ENCODE results near the gene EIF2A. TPM values are rescaled to one million over a fixed set of nuclear protein-coding genes. Genes with fewer than 3 reads are reported as not detected.

The EIF2A gene
- total RNA-seq, 1 experiment from 2014 or later, result 96.4 TPM

DNA sequence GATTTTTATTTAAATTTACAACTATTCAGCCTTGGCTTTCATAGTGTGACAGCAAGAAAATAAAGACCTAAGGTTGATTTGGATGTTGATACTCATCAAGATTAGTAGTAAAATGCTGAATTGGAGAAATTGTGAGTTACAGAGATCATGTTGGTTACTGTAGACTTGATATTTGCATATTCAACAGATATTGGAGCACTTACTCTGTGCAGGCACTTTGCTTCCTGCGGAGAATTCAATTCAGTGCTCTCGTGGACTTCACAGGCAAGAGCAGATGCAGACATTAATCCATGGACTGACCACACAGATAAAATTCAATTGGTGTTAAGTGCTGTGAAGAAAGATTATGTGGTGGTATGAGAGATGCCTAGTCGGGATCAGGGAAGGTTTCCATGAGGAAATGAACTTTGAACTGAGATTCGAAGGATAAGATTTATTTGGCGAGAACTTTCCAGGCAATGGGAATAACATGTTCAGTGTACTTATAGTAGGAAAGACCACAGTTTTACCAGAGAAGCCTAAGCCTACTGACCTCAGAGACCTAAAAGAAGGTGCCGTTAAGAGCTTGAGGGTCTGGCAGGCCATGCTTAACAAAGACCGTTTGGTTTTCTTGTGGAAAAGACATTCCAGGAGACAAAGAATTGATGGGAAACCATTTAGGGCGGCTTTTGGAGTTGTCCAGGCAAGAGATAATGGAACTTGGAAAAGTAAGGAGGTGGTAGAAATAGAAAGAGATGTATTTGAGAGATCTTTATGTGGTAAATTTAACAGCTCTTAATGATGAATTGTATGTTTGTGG lies 60.9 kb downstream of the EIF2A start:
- Histone ChIP-seq H3K9me3 (ENCODE audit: insufficient read depth, low read depth) (no peaks in the 10 kb centered on the region), H3K27me3 (ENCODE audit: insufficient read depth, low read depth) (no peaks in the 10 kb centered on the region), H3K27ac (no peak overlapping the region), H2AFZ (no peak overlapping the region), H3K36me3 (ENCODE audit: low read depth) (peaks cover 15% of the 10 kb centered on the region; the same call in 1 of the 2 replicates), H3K4me1 (replicated peaks; ENCODE audit: insufficient read depth) (peaks cover 19% of the 10 kb centered on the region), H3K9me2 (ENCODE audit: insufficient read depth) (no peaks in the 10 kb centered on the region), H3K4me3 (no peak overlapping the region), H4K20me1 (ENCODE audit: insufficient read depth) (0 out of 2 replicates have a peak, but pooled peaks cover 6% of the 10 kb centered on the region), H3K4me2 (no peak overlapping the region), H3F3A (ENCODE audit: insufficient read depth, low read depth) (peaks cover 13% of the 10 kb centered on the region), H3K79me2 (ENCODE audit: low read depth) (peaks cover 96% of the 10 kb centered on the region)
- ChIA-PET CTCF (no interaction called here), POLR2A (ENCODE audit: unreplicated experiment) (no interaction called here)
- BruUV-seq (replicated peaks), result no TSS peak
- intact Hi-C loops (cut with micrococcal nuclease; ENCODE audit: unreplicated experiment), result no loop called here
- DNase-seq, result no peak
- no peak for TF ChIP-seq CTCF (conservative IDR thresholded peaks at IDR 0.05)

DNA sequence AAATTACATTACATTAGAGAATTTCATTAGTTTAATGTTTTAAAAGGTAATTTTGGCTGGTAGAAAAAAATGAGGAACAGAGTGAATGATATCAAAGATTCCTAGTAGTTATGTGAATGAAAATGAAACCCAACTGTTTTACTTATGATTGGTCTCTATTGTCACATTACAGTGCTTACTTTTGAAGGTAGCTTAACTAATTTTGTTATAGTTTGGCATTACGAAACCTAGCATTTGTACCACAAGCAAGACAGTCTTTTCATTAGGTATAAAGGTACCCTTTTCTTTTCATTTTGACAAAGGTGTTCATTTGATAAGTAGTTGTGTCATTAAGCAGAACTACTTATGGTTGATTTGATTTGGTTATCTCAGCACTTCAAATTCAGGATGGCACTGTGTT lies 63.4 kb downstream of the EIF2A start:
- Histone ChIP-seq H3K9me3 (ENCODE audit: insufficient read depth, low read depth) (no peaks in the 10 kb centered on the region), H3K4me2 (no peak overlapping the region), H3K36me3 (ENCODE audit: low read depth) (peaks cover 31% of the 10 kb centered on the region; the same call in 1 of the 2 replicates), H4K20me1 (ENCODE audit: insufficient read depth) (0 out of 2 replicates have a peak, but pooled peaks cover 6% of the 10 kb centered on the region), H3K4me1 (replicated peaks; ENCODE audit: insufficient read depth) (peaks cover 11% of the 10 kb centered on the region), H3F3A (ENCODE audit: insufficient read depth, low read depth) (no peaks in the 10 kb centered on the region), H3K27me3 (ENCODE audit: insufficient read depth, low read depth) (no peaks in the 10 kb centered on the region), H2AFZ (no peak overlapping the region), H3K79me2 (ENCODE audit: low read depth) (peaks cover 94% of the 10 kb centered on the region), H3K9me2 (ENCODE audit: insufficient read depth) (no peaks in the 10 kb centered on the region), H3K27ac (no peak overlapping the region), H3K4me3 (no peak overlapping the region)
- DNase-seq, result no peak
- BruUV-seq (replicated peaks), result no TSS peak
- intact Hi-C loops (cut with micrococcal nuclease; ENCODE audit: unreplicated experiment), result no loop called here
- CTCF ChIA-PET, result no interaction called here
- POLR2A ChIA-PET (ENCODE audit: unreplicated experiment), result no interaction called here
- TF ChIP-seq CTCF (conservative IDR thresholded peaks at IDR 0.05) (no peak), EZH2 (IDR thresholded peaks at IDR 0.05; ENCODE audit: low read depth) (no peak)

- intact Hi-C loops (cut with micrococcal nuclease; ENCODE audit: unreplicated experiment), result no loop called here
- Histone ChIP-seq H3K79me2 (ENCODE audit: low read depth) (peaks cover 86% of the 10 kb centered on the region), H3K27me3 (ENCODE audit: insufficient read depth, low read depth) (no peaks in the 10 kb centered on the region), H3K27ac (peak overlapping the region; percentile 11; the same call in 1 of the 2 replicates), H3K4me2 (no peak overlapping the region), H3K9me3 (ENCODE audit: insufficient read depth, low read depth) (no peaks in the 10 kb centered on the region), H2AFZ (no peak overlapping the region), H3K4me3 (no peak overlapping the region), H4K20me1 (ENCODE audit: insufficient read depth) (0 out of 2 replicates have a peak, but pooled peaks cover 6% of the 10 kb centered on the region), H3K9me2 (ENCODE audit: insufficient read depth) (no peaks in the 10 kb centered on the region), H3K4me1 (replicated peaks; ENCODE audit: insufficient read depth) (peaks cover 3% of the 10 kb centered on the region; the same call in 1 of the 2 replicates), H3F3A (ENCODE audit: insufficient read depth, low read depth) (no peaks in the 10 kb centered on the region), H3K36me3 (ENCODE audit: low read depth) (peaks cover 31% of the 10 kb centered on the region; the same call in 1 of the 2 replicates)
- BruUV-seq (replicated peaks), result no TSS peak
- POLR2A ChIA-PET (ENCODE audit: unreplicated experiment), result no interaction called here
- DNase-seq, result no peak
- CTCF ChIA-PET, result interaction anchor here (0.6 kb wide), 1 partner anchor 11 kb away, joined by 4 read pairs; no protein-coding TSS in a partner anchor
- no peak for TF ChIP-seq EZH2 (IDR thresholded peaks at IDR 0.05; ENCODE audit: low read depth)
- TF ChIP-seq CTCF (conservative IDR thresholded peaks at IDR 0.05), result no peak
Measured at GRCh38 chr3:150610785-150611184, 64.2 kb downstream of the EIF2A start.
